Upper lobe of left lung (tissue), 6 donors: ENCODE results near the gene LRRFIP1. TPM values are rescaled to one million over a fixed set of nuclear protein-coding genes. Genes with fewer than 3 reads are reported as not detected.

Source experiments
- ATAC-seq, 2 donors: fragments of 200-7000 bp; cut with Tn5 transposase; one replicate each; pipeline ENCODE4 v1.9.1; 2022; ENCODE audit warnings: mild to moderate bottlenecking in 2 of 2, moderate library complexity in 2 of 2; ENCODE audit not compliant: low FRiP score in 2 of 2
- DNase-seq, 2 donors: peaks; one replicate each; pipeline ENCODE4 v3.0.0-alpha.2; 2019 to 2020
- H3K27ac ChIP-seq, 4 donors: fragments of 200-600 bp; sonication (generic); one replicate each; pipeline ENCODE4 v1.5.1; 2016 to 2019
- H3K27me3 ChIP-seq, 4 donors: fragments of 200-600 bp; sonication (generic); one replicate each; pipeline ENCODE4 v1.5.1; 2017 to 2019
- H3K36me3 ChIP-seq, 4 donors: fragments of 200-600 bp; sonication (generic); one replicate each; pipeline ENCODE4 v1.5.1; 2016 to 2019
- H3K4me1 ChIP-seq, 4 donors: fragments of 200-600 bp; sonication (generic); one replicate each; pipeline ENCODE4 v1.5.1; 2018 to 2019
- H3K4me3 ChIP-seq, 4 donors: fragments of 200-600 bp; sonication (generic); one replicate each; pipeline ENCODE4 v1.5.1; 2017 to 2019; ENCODE audit warnings: mild to moderate bottlenecking in 2 of 4, moderate library complexity in 1 of 4
- H3K9me3 ChIP-seq, 4 donors: fragments of 200-600 bp; sonication (generic); one replicate each; pipeline ENCODE4 v1.5.1; 2018 to 2019
- EP300 ChIP-seq, 4 donors: sonication (generic); formaldehyde crosslinking; IDR thresholded peaks; one replicate each; pipeline ENCODE4 v1.5.1; 2017; ENCODE audit warnings: antibody characterized with exemption in 4 of 4, control low read depth in 2 of 4
- POLR2A ChIP-seq, 4 donors: fragments of 450-650 bp; IDR thresholded peaks; one replicate each; pipeline ENCODE4 v1.5.1; 2016 to 2017; ENCODE audit warnings: antibody characterized with exemption in 4 of 4, mild to moderate bottlenecking in 2 of 4
- POLR2AphosphoS5 ChIP-seq, 2 donors: sonication (generic); formaldehyde crosslinking; IDR thresholded peaks; one replicate each; pipeline ENCODE4 v1.5.1; 2017; ENCODE audit warnings: antibody characterized with exemption in 2 of 2
- WGBS, 2 donors: methylation state at CpG; one replicate each; pipeline ENCODE4 v1.1.5; 2017 to 2018; 5-methylcytosine and 5-hydroxymethylcytosine counted together
- total RNA-seq, 6 donors: library from RNA; depleted of rRNA in 4 of 6; stranded (reverse); fragments of >200 nt in 4 of 6; gene quantifications; one replicate each; pipeline versions ENCODE4 v1.1.0 to v1.2.1, GENCODE V29; 2016 to 2021
- TF ChIP-seq, protein P1 (sequence below), 6 experiments: fragments of 450-650 bp in 4 of 6; fragments of 200-600 bp in 2 of 6; sonication (generic) in 2 of 6; IDR thresholded peaks; one replicate each; pipeline ENCODE4 v1.5.1; 2016 to 2019; ENCODE audit warnings: antibody characterized with exemption in 6 of 6
- donor health status: DM: no; HTN: no; CAD: no; lungs with moderate emphysema.
- donor health status: DM: no; HTN: yes; CAD: no; lungs with severe emphysema.

LRRFIP1 gene
- total RNA-seq, 6 donors from 2014 or later: 185 to 291 (median 242) TPM

GRCh38 chr2:237698358-237698694, 70.9 kb downstream of the LRRFIP1 start:
- 29 to 53% methylated on average over 3 to 5 of the region's 5 CpGs for WGBS, 2 donors
- DNase-seq: no peak

DNA sequence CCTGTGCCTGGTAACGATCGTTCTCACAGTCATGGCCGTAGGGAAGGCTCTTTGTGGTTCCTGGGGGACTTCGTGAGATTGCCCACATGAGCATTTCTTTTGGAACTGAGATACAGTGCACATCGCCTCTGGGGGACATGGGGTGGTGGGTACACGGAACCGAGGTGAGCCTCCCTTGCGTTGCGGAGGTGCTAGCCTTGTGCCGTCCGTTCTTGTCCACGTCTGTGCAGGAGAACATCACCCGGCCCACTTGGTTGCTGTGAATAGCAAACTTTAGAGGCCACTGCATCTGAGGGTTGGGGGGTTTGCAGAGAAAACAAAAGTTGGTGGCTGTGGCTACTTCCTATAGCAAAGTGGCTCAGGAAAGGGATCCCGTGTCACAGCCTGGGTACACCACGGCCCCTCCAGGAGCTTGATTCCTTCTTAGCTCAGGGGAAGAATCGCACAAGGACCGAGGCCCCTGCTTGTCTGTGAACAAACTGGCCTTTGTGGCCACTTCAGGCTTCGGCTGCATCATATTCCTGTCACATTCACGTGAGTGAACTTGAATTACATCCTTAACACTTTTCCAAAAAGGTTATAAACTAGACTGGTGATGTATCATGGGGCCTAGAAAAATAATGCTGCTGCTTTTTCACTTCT, 72.6 kb downstream of the LRRFIP1 start:
- no peaks in the 10 kb centered on the region for H3K36me3 ChIP-seq
- ATAC-seq: no peak
- no peak for TF ChIP-seq POLR2A (IDR thresholded peaks at IDR 0.05)
- TF ChIP-seq POLR2AphosphoS5 (IDR thresholded peaks at IDR 0.05): no peak
- TF ChIP-seq, protein P1, sequence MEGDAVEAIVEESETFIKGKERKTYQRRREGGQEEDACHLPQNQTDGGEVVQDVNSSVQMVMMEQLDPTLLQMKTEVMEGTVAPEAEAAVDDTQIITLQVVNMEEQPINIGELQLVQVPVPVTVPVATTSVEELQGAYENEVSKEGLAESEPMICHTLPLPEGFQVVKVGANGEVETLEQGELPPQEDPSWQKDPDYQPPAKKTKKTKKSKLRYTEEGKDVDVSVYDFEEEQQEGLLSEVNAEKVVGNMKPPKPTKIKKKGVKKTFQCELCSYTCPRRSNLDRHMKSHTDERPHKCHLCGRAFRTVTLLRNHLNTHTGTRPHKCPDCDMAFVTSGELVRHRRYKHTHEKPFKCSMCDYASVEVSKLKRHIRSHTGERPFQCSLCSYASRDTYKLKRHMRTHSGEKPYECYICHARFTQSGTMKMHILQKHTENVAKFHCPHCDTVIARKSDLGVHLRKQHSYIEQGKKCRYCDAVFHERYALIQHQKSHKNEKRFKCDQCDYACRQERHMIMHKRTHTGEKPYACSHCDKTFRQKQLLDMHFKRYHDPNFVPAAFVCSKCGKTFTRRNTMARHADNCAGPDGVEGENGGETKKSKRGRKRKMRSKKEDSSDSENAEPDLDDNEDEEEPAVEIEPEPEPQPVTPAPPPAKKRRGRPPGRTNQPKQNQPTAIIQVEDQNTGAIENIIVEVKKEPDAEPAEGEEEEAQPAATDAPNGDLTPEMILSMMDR (IDR thresholded peaks at IDR 0.05): no peak
- TF ChIP-seq EP300 (IDR thresholded peaks at IDR 0.05): no peak
- H3K4me3 ChIP-seq: no peak overlapping the region
- peak overlapping the region; percentile 76 to 84 (median 80) for H3K27ac ChIP-seq
- H3K9me3 ChIP-seq: no peaks in the 10 kb centered on the region
- H3K27me3 ChIP-seq: no peaks in the 10 kb centered on the region
- 66 to 72% methylated on average over 17 to 19 of the region's 19 CpGs for WGBS, 2 donors
- peaks cover 99 to 100% (median 99%) of the 10 kb centered on the region in 4 donors for H3K4me1 ChIP-seq
- no peak for DNase-seq

More at GRCh38 chr2:237698358-237698694, 70.9 kb downstream of the LRRFIP1 start:
- Histone ChIP-seq H3K4me1 (peaks cover 93 to 100% (median 99%) of the 10 kb centered on the region in 4 donors), H3K4me3 (no peak overlapping the region), H3K9me3 (no peaks in the 10 kb centered on the region), H3K36me3 (no peaks in the 10 kb centered on the region), H3K27me3 (no peaks in the 10 kb centered on the region), H3K27ac (peak overlapping the region; percentile 29 to 99 (median 98))
- ATAC-seq: no peak
- no peak for TF ChIP-seq POLR2AphosphoS5 (IDR thresholded peaks at IDR 0.05)
- TF ChIP-seq POLR2A (IDR thresholded peaks at IDR 0.05): no peak
- TF ChIP-seq, protein P1 (IDR thresholded peaks at IDR 0.05): no peak
- no peak for TF ChIP-seq EP300 (IDR thresholded peaks at IDR 0.05)

DNA sequence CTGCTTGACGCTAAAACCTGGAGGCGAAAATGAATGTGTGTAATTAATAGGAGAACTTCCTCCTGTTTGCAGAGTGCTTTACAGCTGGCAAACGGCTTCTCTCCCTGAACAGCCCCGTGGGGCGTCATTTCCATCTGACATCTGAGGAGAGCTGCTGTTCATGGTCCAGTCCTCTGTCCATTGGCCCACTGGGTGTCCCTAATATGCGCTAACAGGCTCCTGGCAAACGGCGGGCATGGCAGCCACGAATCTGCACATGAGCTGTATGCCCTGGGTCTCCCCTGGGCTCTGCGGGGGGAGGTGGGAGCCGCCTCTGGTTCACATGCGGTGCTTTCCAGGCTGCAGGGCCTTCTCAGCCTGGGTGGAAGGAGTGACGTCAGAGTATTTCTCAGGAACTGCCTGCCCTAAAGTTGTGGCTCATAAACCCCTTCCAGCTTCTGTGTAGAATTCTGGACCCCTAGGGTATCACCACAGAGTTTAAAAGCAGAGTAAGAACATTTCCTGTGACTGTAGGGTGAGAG, 73.2 kb downstream of the LRRFIP1 start:
- DNase-seq (peak; percentile 61 to 75), ATAC-seq (peak in 1 of 2 donors; percentile 54)
- Histone ChIP-seq H3K9me3 (no peaks in the 10 kb centered on the region), H3K36me3 (no peaks in the 10 kb centered on the region), H3K27me3 (no peaks in the 10 kb centered on the region), H3K4me3 (no peak overlapping the region), H3K27ac (peak overlapping the region; percentile 76 to 84 (median 80)), H3K4me1 (peaks cover 96 to 100% (median 98%) of the 10 kb centered on the region in 4 donors)
- no peak for TF ChIP-seq POLR2AphosphoS5 (IDR thresholded peaks at IDR 0.05)
- TF ChIP-seq EP300 (IDR thresholded peaks at IDR 0.05): no peak
- TF ChIP-seq, protein P1 (IDR thresholded peaks at IDR 0.05): no peak
- TF ChIP-seq POLR2A (IDR thresholded peaks at IDR 0.05): peak in 1 of 4 donors; percentile 22
- WGBS, 2 donors: 8 to 13% methylated on average over 11 to 13 of the region's 13 CpGs

DNA sequence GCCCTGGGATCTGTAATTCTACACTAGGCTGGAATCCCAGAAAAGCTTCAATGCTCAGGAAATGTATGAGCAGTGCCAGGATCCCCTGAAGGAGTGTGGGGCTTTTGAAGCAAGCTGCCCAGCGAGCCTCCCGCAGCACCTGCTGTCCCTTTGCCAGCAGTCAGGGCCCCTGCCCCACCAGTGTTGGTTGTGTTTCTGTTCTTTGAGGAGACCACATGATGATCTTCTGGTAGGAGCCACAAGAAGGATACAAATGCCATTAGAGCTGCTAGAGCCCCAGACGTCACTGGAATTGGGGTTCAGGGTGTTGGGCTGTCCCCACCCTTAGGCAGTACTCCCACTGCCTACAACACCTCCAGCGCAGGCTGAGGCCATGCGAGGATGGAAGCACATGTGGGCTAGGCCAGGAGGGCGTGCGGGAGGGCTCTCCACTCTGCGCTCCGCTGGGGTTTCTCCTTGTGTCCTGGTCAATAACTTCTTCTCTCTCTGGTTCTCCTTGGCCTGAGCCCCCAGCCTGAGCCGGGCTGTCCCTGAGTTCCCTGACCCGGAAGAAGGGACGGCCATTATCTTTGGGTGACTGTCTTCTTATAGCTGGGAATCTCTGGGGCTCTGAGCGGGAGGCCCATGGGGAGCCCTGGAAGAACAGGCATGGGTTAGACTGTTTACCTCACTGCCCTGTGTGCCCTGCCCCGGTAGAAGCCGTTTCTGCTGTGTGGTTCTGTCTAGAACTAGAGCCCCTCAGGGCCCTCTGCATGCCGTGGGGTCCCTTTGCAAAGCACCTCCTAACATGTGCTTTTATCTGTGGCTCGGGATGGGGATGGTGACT, 73.9 kb downstream of the LRRFIP1 start:
- Histone ChIP-seq H3K27me3 (no peaks in the 10 kb centered on the region), H3K27ac (peak overlapping the region; percentile 76 to 84 (median 80)), H3K4me1 (peaks cover 90 to 100% (median 96%) of the 10 kb centered on the region in 4 donors), H3K4me3 (no peak overlapping the region), H3K9me3 (no peaks in the 10 kb centered on the region), H3K36me3 (no peaks in the 10 kb centered on the region)
- no peak for TF ChIP-seq POLR2A (IDR thresholded peaks at IDR 0.05)
- TF ChIP-seq EP300 (IDR thresholded peaks at IDR 0.05): no peak
- TF ChIP-seq, protein P1 (IDR thresholded peaks at IDR 0.05): no peak
- no peak for TF ChIP-seq POLR2AphosphoS5 (IDR thresholded peaks at IDR 0.05)
- 43 to 66% methylated on average over 4 to 17 of the region's 17 CpGs for WGBS, 2 donors
- ATAC-seq (no peak), DNase-seq (peak in 1 of 2 donors; percentile 51)
